Measurements from ENCODE around the gene HDAC9. TPM values are rescaled to one million over a fixed set of nuclear protein-coding genes. Genes with fewer than 3 reads are reported as not detected.

HDAC9 gene
- total RNA-seq, 1 experiment from 2014 or later, result 7.7 TPM

DNA sequence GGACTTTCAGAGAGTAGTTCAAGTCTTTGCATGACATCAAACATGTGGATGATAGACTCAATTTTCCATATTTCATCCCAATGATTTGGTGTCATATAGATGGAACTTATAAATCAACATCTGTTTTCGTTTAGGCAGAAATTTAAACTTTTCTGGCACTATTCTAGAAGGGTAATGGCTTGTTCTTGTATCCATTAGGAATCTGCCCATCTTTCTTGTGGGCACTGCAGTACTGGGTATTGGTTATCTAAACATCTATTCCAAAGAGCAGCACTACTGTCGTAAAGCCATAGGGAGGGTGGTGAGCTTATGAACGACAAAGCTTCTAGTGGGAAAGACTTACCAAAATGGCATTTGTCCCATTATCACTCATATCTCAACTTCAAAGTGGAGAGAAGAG is 348.4 kb downstream of the HDAC9 start:
- Histone ChIP-seq H3K56ac (ENCODE audit: insufficient read length, low read depth, low read length) (no peak overlapping the region), H3K9me3 (ENCODE audit: control insufficient read depth, low read depth, low read length) (no peaks in the 10 kb centered on the region), H3T11ph (ENCODE audit: low read length) (no peak overlapping the region), H2BK12ac (ENCODE audit: insufficient read length, low read depth, low read length) (no peak overlapping the region), H3K23ac (ENCODE audit: insufficient read length, low read depth, low read length) (no peak overlapping the region), H2BK120ac (ENCODE audit: low read depth, low read length, poor library complexity, severe bottlenecking) (no peak overlapping the region), H4K8ac (replicated peaks; ENCODE audit: insufficient read length, low read depth, low read length) (no peak overlapping the region), H4K91ac (ENCODE audit: insufficient read length, low read depth, low read length) (no peak overlapping the region), H2BK15ac (ENCODE audit: low read depth, low read length) (no peak overlapping the region), H2BK5ac (ENCODE audit: insufficient read length, low read length) (no peak overlapping the region), H3K79me2 (ENCODE audit: insufficient read depth, low read length) (no peaks in the 10 kb centered on the region), H3K27ac (ENCODE audit: insufficient read length, low read depth, low read length) (no peak overlapping the region), H4K20me1 (ENCODE audit: control insufficient read depth, insufficient read depth, insufficient read length) (no peaks in the 10 kb centered on the region), H2AK5ac (ENCODE audit: insufficient read length, low read length) (no peak overlapping the region), H3K4me2 (ENCODE audit: insufficient read depth, insufficient read length, low read length) (no peak overlapping the region), H3K4ac (ENCODE audit: low read depth, low read length) (no peak overlapping the region), H2AFZ (ENCODE audit: low read length) (no peak overlapping the region), H3K23me2 (ENCODE audit: insufficient read length, low read depth, low read length, poor library complexity, severe bottlenecking) (no peaks in the 10 kb centered on the region), H4K5ac (ENCODE audit: insufficient read length, low read depth, low read length) (no peak overlapping the region), H3K27me3 (ENCODE audit: insufficient read depth, low read length) (no peaks in the 10 kb centered on the region), H3K14ac (ENCODE audit: insufficient read depth, low read length) (no peak overlapping the region), H3K79me1 (ENCODE audit: insufficient read depth, low read depth, low read length, poor library complexity, severe bottlenecking) (no peaks in the 10 kb centered on the region), H2BK20ac (ENCODE audit: low read depth, low read length, poor library complexity, severe bottlenecking) (no peak overlapping the region), H3K9ac (ENCODE audit: extremely low read depth, insufficient read length, low read length) (no peak overlapping the region), H3K4me1 (ENCODE audit: insufficient read depth, low read length) (no peaks in the 10 kb centered on the region), H3K18ac (ENCODE audit: insufficient read length, low read depth, low read length) (no peak overlapping the region)
- no peak for DNase-seq
- TF ChIP-seq, protein P1, sequence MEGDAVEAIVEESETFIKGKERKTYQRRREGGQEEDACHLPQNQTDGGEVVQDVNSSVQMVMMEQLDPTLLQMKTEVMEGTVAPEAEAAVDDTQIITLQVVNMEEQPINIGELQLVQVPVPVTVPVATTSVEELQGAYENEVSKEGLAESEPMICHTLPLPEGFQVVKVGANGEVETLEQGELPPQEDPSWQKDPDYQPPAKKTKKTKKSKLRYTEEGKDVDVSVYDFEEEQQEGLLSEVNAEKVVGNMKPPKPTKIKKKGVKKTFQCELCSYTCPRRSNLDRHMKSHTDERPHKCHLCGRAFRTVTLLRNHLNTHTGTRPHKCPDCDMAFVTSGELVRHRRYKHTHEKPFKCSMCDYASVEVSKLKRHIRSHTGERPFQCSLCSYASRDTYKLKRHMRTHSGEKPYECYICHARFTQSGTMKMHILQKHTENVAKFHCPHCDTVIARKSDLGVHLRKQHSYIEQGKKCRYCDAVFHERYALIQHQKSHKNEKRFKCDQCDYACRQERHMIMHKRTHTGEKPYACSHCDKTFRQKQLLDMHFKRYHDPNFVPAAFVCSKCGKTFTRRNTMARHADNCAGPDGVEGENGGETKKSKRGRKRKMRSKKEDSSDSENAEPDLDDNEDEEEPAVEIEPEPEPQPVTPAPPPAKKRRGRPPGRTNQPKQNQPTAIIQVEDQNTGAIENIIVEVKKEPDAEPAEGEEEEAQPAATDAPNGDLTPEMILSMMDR (conservative IDR thresholded peaks at IDR 0.05), result no peak
- no peaks in the 10 kb centered on the region for H3K27me3 Mint-ChIP-seq (ENCODE audit: low read depth)
- H3K4me3 Mint-ChIP-seq, result no peak overlapping the region
- no peak overlapping the region for H3K27ac Mint-ChIP-seq
- no peaks in the 10 kb centered on the region for H3K36me3 Mint-ChIP-seq (ENCODE audit: insufficient read depth in 1 of 3, low read depth in 3 of 3)
- peaks cover 4 to 8% of the 10 kb centered on the region in 2 experiments; a peak in 2 of 4 replicates for H3K4me1 Mint-ChIP-seq
- WGBS (ENCODE audit: extremely low coverage, insufficient read length, low lambda C conversion rate), result no CpG with 5 or more reads among the region's 3 CpGs
- no peaks in the 10 kb centered on the region for H3K9me3 Mint-ChIP-seq

All from H9 (cell line).